BLaER1 treated with 17β-estradiol and CSF1 and Interleukin-3, amounts not matched to agents 10 nM and 100 nM (cell line): ENCODE data around the gene MESD.
A peak's percentile ranks its signal among the peaks of the same experiment; 100 is the strongest.

ENCODE experiments used
- H3K27ac ChIP-seq, 11 experiments: shearing (Covaris generic); formaldehyde crosslinking; 2 replicates each; pipeline ENCODE4 v1.8.1; 2022
- H3K27me3 ChIP-seq, 11 experiments: shearing (Covaris generic); formaldehyde crosslinking; 2 replicates each; pipeline ENCODE4 v1.8.1; 2022
- H3K36me3 ChIP-seq, 11 experiments: shearing (Covaris generic); formaldehyde crosslinking; 2 replicates each; pipeline ENCODE4 v1.8.1; 2022
- H3K4me1 ChIP-seq, 10 experiments: shearing (Covaris generic); formaldehyde crosslinking; 2 replicates each; pipeline ENCODE4 v1.8.1; 2022
- H3K4me2 ChIP-seq, 11 experiments: shearing (Covaris generic); formaldehyde crosslinking; 2 replicates each; pipeline ENCODE4 v1.8.1; 2022
- H3K4me3 ChIP-seq, 10 experiments: shearing (Covaris generic); formaldehyde crosslinking; 2 replicates each; pipeline ENCODE4 v1.8.1; 2022
- H3K9ac ChIP-seq, 11 experiments: shearing (Covaris generic); formaldehyde crosslinking; 2 replicates each; pipeline ENCODE4 v1.8.1; 2022
- H3K9me3 ChIP-seq, 11 experiments: shearing (Covaris generic); formaldehyde crosslinking; replicated peaks in 1 of 11; 2 replicates each; pipeline ENCODE4 v1.8.1; 2022
- H4K20me1 ChIP-seq, 11 experiments: shearing (Covaris generic); formaldehyde crosslinking; 2 replicates each; pipeline ENCODE4 v1.8.1; 2022
- Cebpa-rat ChIP-seq, 11 experiments: shearing (Covaris generic); IDR thresholded peaks; 2 replicates each; pipeline ENCODE4 v1.8.1; 2022

The MESD gene

DNA sequence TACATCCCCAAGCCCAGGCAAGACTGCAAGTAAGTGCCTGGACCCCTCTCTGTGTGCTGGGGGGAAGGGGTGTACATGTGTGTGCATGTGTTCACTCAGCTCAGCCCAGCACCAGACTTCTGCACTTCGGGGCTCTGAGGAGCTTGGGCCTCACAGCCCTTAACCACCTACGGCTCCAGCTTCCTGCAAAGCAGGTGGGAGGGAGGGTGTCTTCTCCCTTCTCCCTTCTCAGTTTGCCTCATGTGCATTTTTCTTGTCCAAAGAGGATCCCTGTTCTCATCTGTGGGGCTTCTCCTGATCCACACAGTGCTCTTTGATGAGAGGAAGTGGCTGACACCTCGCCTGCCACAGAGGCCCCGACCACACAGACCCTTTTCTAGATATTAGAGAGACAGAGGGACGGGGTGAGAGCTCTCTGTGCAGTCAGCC lies 69.3 kb downstream of the MESD start:
- Histone ChIP-seq H3K4me3 (no peak overlapping the region), H3K9ac (no peak overlapping the region), H3K4me1 (peaks cover 0 to 14% (median 8%) of the 10 kb centered on the region in 10 experiments; a peak in 8 of 20 replicates), H4K20me1 (no peaks in the 10 kb centered on the region), H3K36me3 (no peaks in the 10 kb centered on the region), H3K9me3 (no peaks in the 10 kb centered on the region), H3K27ac (no peak overlapping the region), H3K27me3 (no peaks in the 10 kb centered on the region), H3K4me2 (peak overlapping the region in 5 of 11 experiments; percentile 1 to 29 (median 21); a peak in 4 of 22 replicates)
- no peak for TF ChIP-seq Cebpa-rat (IDR thresholded peaks at IDR 0.05)

- no peaks in the 10 kb centered on the region for H3K36me3 ChIP-seq
- no peak overlapping the region for H3K27ac ChIP-seq
- no peaks in the 10 kb centered on the region for H3K27me3 ChIP-seq
- H4K20me1 ChIP-seq, result no peaks in the 10 kb centered on the region
- TF ChIP-seq Cebpa-rat (IDR thresholded peaks at IDR 0.05), result no peak
- no peak overlapping the region; a peak in 1 of 22 replicates for H3K4me2 ChIP-seq
- no peaks in the 10 kb centered on the region for H3K9me3 ChIP-seq
- H3K4me1 ChIP-seq, result peaks cover 0 to 14% (median 8%) of the 10 kb centered on the region in 10 experiments; a peak in 8 of 20 replicates
- no peak overlapping the region for H3K4me3 ChIP-seq
- H3K9ac ChIP-seq, result no peak overlapping the region
Measured at GRCh38 chr15:80918196-80918783, 71.3 kb downstream of the MESD start.

DNA sequence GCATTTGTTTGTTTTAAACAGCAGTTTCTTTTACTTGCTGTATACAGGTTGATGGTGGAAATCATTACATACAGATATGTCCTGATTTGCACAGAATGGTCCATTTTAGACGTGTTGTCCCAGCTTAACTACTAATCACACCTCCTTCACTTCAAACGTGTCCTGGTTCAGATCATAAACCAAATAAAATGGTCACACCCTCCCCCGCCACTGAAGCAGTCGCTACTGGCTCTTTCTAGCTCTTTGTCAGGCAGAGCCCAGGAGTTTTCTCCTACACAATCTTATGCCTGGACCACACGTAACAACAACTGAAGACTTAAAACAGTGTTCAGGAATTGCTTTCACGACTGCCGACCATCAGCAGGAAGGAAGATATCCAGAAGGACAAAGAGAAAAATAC lies 73.6 kb downstream of the MESD start:
- Histone ChIP-seq H4K20me1 (no peaks in the 10 kb centered on the region), H3K27ac (no peak overlapping the region), H3K4me2 (no peak overlapping the region), H3K9ac (no peak overlapping the region), H3K36me3 (no peaks in the 10 kb centered on the region), H3K4me1 (peaks cover 0 to 14% (median 8%) of the 10 kb centered on the region in 10 experiments; a peak in 8 of 20 replicates), H3K4me3 (no peak overlapping the region), H3K27me3 (no peaks in the 10 kb centered on the region), H3K9me3 (no peaks in the 10 kb centered on the region)
- TF ChIP-seq Cebpa-rat (IDR thresholded peaks at IDR 0.05), result no peak

DNA sequence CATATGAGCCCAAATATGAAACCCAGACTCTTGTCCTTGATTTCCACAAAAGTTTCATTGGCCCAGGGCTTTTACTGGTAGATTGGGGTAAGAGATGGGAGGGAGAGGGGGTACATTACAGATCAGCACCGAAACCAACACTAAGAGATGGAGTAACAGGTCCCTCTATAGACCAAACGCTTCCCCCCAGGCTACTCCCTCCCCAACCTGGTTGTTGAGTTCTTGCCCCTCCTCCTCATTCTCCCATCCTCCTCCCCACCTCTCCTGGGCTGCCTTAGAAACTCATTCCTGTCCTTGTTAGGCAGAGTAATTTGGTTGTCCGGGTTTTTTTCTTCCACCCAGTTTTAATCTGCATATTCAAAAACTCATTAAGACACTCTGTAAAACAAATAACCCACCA lies 74.1 kb downstream of the MESD start:
- Histone ChIP-seq H3K9me3 (no peaks in the 10 kb centered on the region), H3K4me2 (no peak overlapping the region), H3K36me3 (no peaks in the 10 kb centered on the region), H3K4me3 (no peak overlapping the region), H3K27me3 (no peaks in the 10 kb centered on the region), H4K20me1 (no peaks in the 10 kb centered on the region), H3K27ac (no peak overlapping the region), H3K9ac (no peak overlapping the region), H3K4me1 (peaks cover 0 to 10% (median 4%) of the 10 kb centered on the region in 10 experiments; a peak in 8 of 20 replicates)
- no peak for TF ChIP-seq Cebpa-rat (IDR thresholded peaks at IDR 0.05)

GRCh38 chr15:80913541-80913940 lies 76.1 kb downstream of the MESD start:
- peaks cover 0 to 11% (median 0%) of the 10 kb centered on the region in 11 experiments; a peak in 5 of 22 replicates for H3K9me3 ChIP-seq
- peaks cover 0 to 5% (median 0%) of the 10 kb centered on the region in 10 experiments; a peak in 2 of 20 replicates for H3K4me1 ChIP-seq
- H3K4me3 ChIP-seq, result no peak overlapping the region
- no peaks in the 10 kb centered on the region for H4K20me1 ChIP-seq
- no peak overlapping the region for H3K27ac ChIP-seq
- H3K9ac ChIP-seq, result no peak overlapping the region
- H3K4me2 ChIP-seq, result no peak overlapping the region
- no peak for TF ChIP-seq Cebpa-rat (IDR thresholded peaks at IDR 0.05)
- H3K36me3 ChIP-seq, result peaks cover 0 to 5% (median 0%) of the 10 kb centered on the region in 11 experiments; a peak in 2 of 22 replicates
- H3K27me3 ChIP-seq, result no peaks in the 10 kb centered on the region

DNA sequence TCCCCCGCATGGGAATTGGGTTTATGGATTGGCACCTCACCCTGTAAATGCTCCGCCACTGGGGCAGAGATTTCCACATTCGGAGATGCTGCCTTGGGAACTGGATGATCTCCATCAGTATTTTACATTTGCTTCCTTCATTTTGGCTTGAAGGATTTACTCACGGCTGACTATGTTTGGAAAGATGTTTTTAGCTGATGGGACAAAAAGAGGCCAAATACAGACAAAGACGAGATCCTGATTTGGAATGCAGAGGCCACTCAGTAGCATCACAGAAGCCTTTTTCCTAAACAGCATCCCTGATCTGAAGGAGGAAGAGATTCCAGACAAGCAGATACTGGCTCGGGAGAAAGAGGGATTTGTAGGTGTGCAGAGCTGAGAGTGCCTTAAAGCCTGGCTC lies 76.9 kb downstream of the MESD start:
- Histone ChIP-seq H3K9me3 (peaks cover 0 to 11% (median 0%) of the 10 kb centered on the region in 11 experiments; a peak in 5 of 22 replicates), H3K9ac (no peak overlapping the region), H4K20me1 (no peaks in the 10 kb centered on the region), H3K4me1 (no peaks in the 10 kb centered on the region; a peak in 1 of 20 replicates), H3K4me3 (no peak overlapping the region), H3K27ac (no peak overlapping the region), H3K27me3 (no peaks in the 10 kb centered on the region), H3K4me2 (no peak overlapping the region), H3K36me3 (peaks cover 0 to 5% (median 0%) of the 10 kb centered on the region in 11 experiments; a peak in 2 of 22 replicates)
- no peak for TF ChIP-seq Cebpa-rat (IDR thresholded peaks at IDR 0.05)

DNA sequence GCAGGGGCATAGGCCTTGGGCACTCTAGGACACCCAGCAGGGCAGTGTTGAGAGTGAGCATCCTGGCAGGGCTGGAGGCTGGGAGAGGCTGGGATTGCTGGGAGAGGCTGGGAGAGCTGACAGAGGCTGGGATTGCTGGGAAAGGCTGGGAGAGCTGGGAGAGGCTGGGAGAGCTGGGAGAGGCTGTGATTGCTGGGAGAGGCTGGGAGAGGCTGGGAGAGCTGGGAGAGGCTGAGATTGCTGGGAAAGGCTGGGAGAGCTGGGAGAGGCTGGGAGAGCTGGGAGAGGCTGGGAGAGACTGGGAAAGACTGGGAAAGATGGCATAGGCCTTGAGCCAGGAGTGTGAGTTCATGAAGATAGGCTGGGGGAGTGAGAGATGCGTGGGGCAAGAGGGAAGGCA lies 77.8 kb downstream of the MESD start:
- Histone ChIP-seq H3K4me3 (no peak overlapping the region), H3K27ac (no peak overlapping the region), H3K9me3 (peaks cover 0 to 11% (median 0%) of the 10 kb centered on the region in 11 experiments; a peak in 5 of 22 replicates), H3K4me1 (no peaks in the 10 kb centered on the region; a peak in 1 of 20 replicates), H3K4me2 (no peak overlapping the region), H3K36me3 (peaks cover 0 to 5% (median 0%) of the 10 kb centered on the region in 11 experiments; a peak in 2 of 22 replicates), H3K27me3 (no peaks in the 10 kb centered on the region), H3K9ac (no peak overlapping the region), H4K20me1 (no peaks in the 10 kb centered on the region)
- TF ChIP-seq Cebpa-rat (IDR thresholded peaks at IDR 0.05), result no peak

- H3K9ac ChIP-seq, result no peak overlapping the region
- no peaks in the 10 kb centered on the region for H3K27me3 ChIP-seq
- no peak overlapping the region for H3K27ac ChIP-seq
- H3K4me1 ChIP-seq, result no peaks in the 10 kb centered on the region
- no peak for TF ChIP-seq Cebpa-rat (IDR thresholded peaks at IDR 0.05)
- H4K20me1 ChIP-seq, result no peaks in the 10 kb centered on the region
- H3K4me3 ChIP-seq, result no peak overlapping the region
- H3K4me2 ChIP-seq, result no peak overlapping the region
- peaks cover 0 to 5% (median 0%) of the 10 kb centered on the region in 11 experiments; a peak in 2 of 22 replicates for H3K36me3 ChIP-seq
- peaks cover 0 to 11% (median 0%) of the 10 kb centered on the region in 11 experiments; a peak in 5 of 22 replicates for H3K9me3 ChIP-seq
Measured at GRCh38 chr15:80906159-80906766, 83.4 kb downstream of the MESD start.

- no peak for TF ChIP-seq Cebpa-rat (IDR thresholded peaks at IDR 0.05)
- Histone ChIP-seq H3K27me3 (no peaks in the 10 kb centered on the region), H3K4me2 (no peak overlapping the region), H3K27ac (no peak overlapping the region), H3K4me3 (no peak overlapping the region), H3K4me1 (no peaks in the 10 kb centered on the region), H3K9me3 (peaks cover 0 to 11% (median 0%) of the 10 kb centered on the region in 11 experiments; a peak in 5 of 22 replicates), H3K9ac (no peak overlapping the region), H4K20me1 (no peaks in the 10 kb centered on the region), H3K36me3 (peaks cover 0 to 5% (median 0%) of the 10 kb centered on the region in 11 experiments; a peak in 2 of 22 replicates)
Measured at GRCh38 chr15:80904998-80905397, 84.6 kb downstream of the MESD start.
